GM21515 (cell line): ENCODE results near the gene SLC38A10.
A peak's percentile ranks its signal among the peaks of the same experiment; 100 is the strongest.

Experiments used
- ATAC-seq: cut with Tn5 transposase; IDR thresholded peaks from one replicate; pipeline ENCODE4 v1.9.1; 2021; ENCODE audit not compliant: unreplicated experiment

Gene SLC38A10

GRCh38 chr17:81300586-81301155, 5.6 kb upstream of the SLC38A10 start:
- ATAC-seq = no peak

DNA sequence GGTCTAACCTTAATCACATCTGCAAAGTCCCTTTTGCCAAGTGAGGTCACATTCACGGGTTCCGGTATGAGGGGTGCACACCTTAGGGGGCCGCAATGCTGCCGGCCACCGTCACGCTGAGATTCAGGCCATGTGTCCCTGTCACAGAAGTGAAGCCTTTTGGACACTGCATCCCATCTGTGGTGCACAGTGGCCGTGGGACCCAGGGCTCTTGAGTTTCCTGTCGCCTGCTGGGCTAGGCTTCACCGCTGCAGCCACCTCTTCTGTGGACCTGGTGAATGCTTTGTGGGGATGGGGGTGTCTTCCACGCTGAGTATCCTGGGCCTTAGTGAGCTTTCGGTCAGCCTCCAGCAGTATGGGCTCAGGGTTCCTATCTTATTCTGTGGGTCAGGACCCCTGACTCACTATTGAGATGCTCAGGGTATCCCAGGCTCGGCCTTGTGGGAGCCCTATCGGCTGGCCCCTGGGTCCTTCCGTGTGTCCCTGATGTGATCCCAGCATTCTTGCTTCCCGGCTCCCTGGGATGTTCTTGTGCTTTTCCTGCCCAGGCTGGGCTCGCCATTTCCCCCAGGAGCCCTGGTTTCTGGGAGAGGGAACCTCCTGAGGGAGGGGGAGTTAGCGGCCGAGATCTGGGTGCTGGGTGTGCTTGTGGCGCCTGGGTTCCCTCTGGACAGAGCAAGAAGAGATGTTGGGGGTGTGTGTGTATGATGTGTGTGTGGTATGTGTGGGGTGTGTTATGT, 4.9 kb upstream of the SLC38A10 start:
- ATAC-seq = no peak

- no peak for ATAC-seq
Measured at GRCh38 chr17:81298991-81299738, 4.1 kb upstream of the SLC38A10 start.

GRCh38 chr17:81298325-81298990, 3.4 kb upstream of the SLC38A10 start:
- ATAC-seq = no peak

GRCh38 chr17:81295676-81296381, 722 bp upstream of the SLC38A10 start:
- ATAC-seq = no peak

DNA sequence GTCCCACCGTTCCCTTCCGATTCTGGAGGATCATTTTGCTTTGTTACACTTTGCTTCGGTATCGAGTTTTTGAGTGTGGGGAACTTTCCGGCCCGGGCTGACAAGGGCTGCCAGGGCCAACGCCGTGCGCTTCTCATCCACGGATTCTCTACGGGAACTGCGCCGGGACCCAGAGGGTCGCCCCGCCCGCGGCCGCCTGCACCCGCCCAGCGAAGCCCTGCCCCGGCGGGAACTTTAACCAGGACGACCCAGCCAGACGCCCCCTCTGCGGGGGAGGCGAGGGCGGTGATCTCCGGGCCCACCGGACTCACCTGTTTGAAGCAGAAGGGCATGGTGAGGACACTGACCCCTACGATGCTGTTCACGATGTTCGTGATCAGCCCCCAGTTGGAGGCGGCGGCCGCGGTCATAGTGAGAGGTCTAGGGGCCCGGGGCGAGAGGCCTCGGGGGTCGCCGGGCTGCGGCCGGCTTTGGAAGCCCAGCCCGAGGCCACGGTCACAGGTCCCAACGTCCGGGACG, 536 bp downstream of the SLC38A10 start:
- ATAC-seq = peak; percentile 22

DNA sequence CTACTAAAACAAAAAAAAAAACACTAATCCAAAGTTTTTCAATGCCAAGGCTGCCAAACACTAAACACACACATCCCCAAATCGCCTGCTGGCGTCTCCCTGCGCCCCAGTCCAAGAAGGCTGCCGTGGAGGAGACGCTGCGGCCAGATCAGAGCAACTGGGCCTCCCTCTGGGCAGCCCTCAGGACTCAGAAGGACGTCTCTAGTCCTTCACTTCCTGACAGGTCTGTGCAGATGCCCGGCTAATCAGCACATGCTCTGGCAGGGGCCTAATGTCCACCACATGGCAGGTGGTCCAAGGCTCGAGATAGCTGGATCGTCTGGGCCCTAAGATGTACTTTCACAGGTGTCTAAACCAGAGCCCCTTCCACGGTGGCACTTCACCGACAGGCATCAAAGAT, 2.7 kb downstream of the SLC38A10 start:
- no peak for ATAC-seq

DNA sequence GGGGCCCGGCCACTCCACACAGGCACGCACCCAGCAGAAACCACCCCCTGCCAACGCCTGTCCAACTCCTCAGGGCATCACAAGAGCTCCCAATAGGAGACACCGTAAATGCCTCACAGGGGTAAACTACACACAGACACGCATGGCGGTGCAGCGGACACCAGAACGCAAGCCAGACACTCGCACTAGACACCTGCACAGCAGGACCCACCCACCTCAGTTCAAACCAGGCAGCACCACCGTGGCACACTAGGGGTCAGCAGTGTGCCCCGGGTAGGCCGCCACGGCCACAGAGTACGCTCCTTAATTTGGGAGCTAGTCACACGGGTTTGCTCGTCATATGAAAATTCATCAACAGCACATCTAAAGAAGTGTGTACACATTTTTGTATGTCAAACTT, 3.4 kb downstream of the SLC38A10 start:
- no peak for ATAC-seq

DNA sequence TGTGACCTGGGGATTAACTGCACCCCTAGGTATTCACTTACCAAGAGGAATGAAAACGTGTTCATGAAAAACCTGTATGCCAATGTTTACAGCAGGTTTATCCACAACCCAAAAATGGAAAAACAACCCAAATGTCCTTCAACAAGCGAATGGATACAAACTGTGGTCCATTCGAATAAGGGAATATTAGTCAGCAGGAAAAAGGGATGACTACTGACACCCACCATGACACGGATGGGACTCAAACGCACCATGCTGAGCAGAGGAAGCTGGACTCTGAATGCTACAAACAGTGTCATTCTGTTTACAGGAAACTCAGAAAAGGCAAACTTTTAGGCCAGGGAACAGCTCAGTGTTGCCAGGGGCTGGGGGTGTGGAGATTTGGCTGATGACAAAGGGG, 4.9 kb downstream of the SLC38A10 start:
- no peak for ATAC-seq

- no peak for ATAC-seq
Measured at GRCh38 chr17:81289627-81290026, 5.5 kb downstream of the SLC38A10 start.

GRCh38 chr17:81288715-81289114, 6.4 kb downstream of the SLC38A10 start:
- no peak for ATAC-seq

- no peak for ATAC-seq
Measured at GRCh38 chr17:81287741-81288430, 7.2 kb downstream of the SLC38A10 start.

DNA sequence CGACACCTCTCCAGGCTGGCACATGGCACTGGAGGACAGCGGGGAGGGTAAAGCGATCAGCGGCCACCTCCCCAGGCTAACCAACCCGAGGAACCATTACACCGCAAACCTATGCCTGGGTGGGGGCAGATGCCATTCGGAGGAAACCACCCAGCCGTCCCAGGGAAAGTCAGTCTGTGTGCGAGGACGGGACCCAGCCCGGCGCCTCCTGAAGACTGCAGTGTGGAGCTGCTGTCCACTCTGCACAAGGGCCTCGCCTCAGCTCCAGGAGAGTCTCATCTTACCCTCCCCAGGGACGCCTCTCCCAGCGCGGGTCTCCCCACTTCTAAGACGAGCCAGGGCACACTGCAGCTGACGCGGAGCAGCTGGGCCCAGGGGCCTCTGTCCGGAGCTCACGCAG, 8.0 kb downstream of the SLC38A10 start:
- no peak for ATAC-seq

GRCh38 chr17:81286491-81287145, 8.5 kb downstream of the SLC38A10 start:
- ATAC-seq = no peak

GRCh38 chr17:81285894-81286293, 9.2 kb downstream of the SLC38A10 start:
- no peak for ATAC-seq

- ATAC-seq = no peak
Measured at GRCh38 chr17:81285179-81285878, 9.8 kb downstream of the SLC38A10 start.

DNA sequence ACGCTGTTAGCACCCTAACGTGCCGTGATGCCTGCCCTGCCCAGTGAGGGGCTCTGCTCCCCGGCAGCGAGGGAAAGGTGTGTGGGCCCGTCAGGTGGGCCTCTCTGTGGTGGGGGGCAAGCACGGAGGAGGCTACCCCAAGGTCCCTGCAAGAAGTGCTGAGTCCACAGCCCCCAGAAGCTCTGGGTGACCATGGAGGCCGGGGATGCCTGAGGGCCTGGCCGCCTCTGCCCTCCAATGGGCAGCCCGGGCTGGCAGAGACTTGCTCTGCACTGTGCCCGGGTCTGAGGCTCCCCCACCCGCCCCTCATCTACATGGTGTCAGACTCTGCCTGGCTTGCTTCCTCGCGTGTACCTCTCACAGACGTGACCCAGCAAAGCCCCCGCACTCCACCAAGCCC, 12.2 kb downstream of the SLC38A10 start:
- ATAC-seq = no peak

- ATAC-seq = no peak
Measured at GRCh38 chr17:81282141-81282540, 13.0 kb downstream of the SLC38A10 start.

DNA sequence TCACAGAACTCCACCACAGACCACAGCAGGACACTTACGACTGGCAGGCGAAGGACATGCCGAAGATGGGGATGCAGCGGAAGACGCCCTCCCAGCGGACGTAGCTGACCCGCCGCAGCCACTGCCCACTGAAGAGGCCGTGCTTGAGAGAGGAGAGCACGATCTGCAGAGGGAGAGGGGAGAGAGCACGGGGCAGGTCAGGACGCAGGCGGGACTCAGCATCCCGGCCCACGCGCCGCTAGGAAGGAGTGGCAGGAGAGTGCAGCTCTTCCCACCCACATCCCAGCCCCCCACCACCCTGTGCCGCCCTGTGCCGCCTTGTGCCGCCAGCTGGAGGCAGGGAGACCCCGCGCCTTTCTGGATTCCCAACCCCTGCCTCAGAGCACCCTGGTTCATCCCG, 14.5 kb downstream of the SLC38A10 start:
- no peak for ATAC-seq
